NCI-H1694 (cell line): Measurements from ENCODE around the gene LGALS3.
"Not testable (repeated sequence)": the region's sequence is repeated elsewhere in the genome, so short reads cannot be mapped to it uniquely, and the experiment has no call there.

Source experiments
- DNase-seq: peaks from one replicate; lab custom pipeline; 2025; lab: John Stamatoyannopoulos, UW

The LGALS3 gene

GRCh38 chr14:55129086-55129427 lies at the start of gene LGALS3:
LGALS3 (plus strand) TSS chr14:55129252; CDS start chr14:55137374, 8,122 bp downstream.
- no peak for DNase-seq

GRCh38 chr14:55079961-55080360 lies 49.1 kb upstream of the LGALS3 start:
- DNase-seq, result not testable (repeated sequence)

- no peak for DNase-seq
Measured at GRCh38 chr14:55084401-55085059, 44.5 kb upstream of the LGALS3 start.

GRCh38 chr14:55085060-55085660 lies 43.9 kb upstream of the LGALS3 start:
- no peak for DNase-seq

- no peak for DNase-seq
Measured at GRCh38 chr14:55086938-55087337, 42.1 kb upstream of the LGALS3 start.

- no peak for DNase-seq
Measured at GRCh38 chr14:55088356-55088755, 40.7 kb upstream of the LGALS3 start.

- DNase-seq, result no peak
Measured at GRCh38 chr14:55092341-55092740, 36.7 kb upstream of the LGALS3 start.

- no peak for DNase-seq
Measured at GRCh38 chr14:55094292-55095157, 34.5 kb upstream of the LGALS3 start.

- DNase-seq, result no peak
Measured at GRCh38 chr14:55097881-55098560, 31.0 kb upstream of the LGALS3 start.

GRCh38 chr14:55098561-55098898 lies 30.5 kb upstream of the LGALS3 start:
- DNase-seq, result no peak

GRCh38 chr14:55099756-55100155 lies 29.3 kb upstream of the LGALS3 start:
- no peak for DNase-seq

- no peak for DNase-seq
Measured at GRCh38 chr14:55101698-55102097, 27.4 kb upstream of the LGALS3 start.

- peak; percentile 17 for DNase-seq
Measured at GRCh38 chr14:55102141-55102621, 26.9 kb upstream of the LGALS3 start.

GRCh38 chr14:55103005-55103640 lies 25.9 kb upstream of the LGALS3 start:
- DNase-seq, result no peak

GRCh38 chr14:55103971-55104954 lies 24.8 kb upstream of the LGALS3 start:
- no peak for DNase-seq

- DNase-seq, result no peak
Measured at GRCh38 chr14:55105991-55106390, 23.1 kb upstream of the LGALS3 start.

- DNase-seq, result no peak
Measured at GRCh38 chr14:55107766-55108554, 21.1 kb upstream of the LGALS3 start.

- no peak for DNase-seq
Measured at GRCh38 chr14:55109836-55110235, 19.2 kb upstream of the LGALS3 start.

GRCh38 chr14:55111122-55111708 lies 17.8 kb upstream of the LGALS3 start:
- no peak for DNase-seq
